A673 (cell line): ENCODE data around the gene MXD1. TPM values are rescaled to one million over a fixed set of nuclear protein-coding genes. Genes with fewer than 3 reads are reported as not detected.
"Not testable (repeated sequence)": the region's sequence is repeated elsewhere in the genome, so short reads cannot be mapped to it uniquely, and the experiment has no call there.

Source experiments
- BruUV-seq: library from RNA; stranded (reverse); fragments of 400-500 nt; replicated peaks from 2 replicates; lab custom pipeline; 2021; lab: Mats Ljungman, UMichigan
- CTCF ChIA-PET: fragments of 300-600 bp; sonication (Branson Sonifier 250); formaldehyde crosslinking; loops from one replicate; lab custom pipeline; 2022; ENCODE audit warnings: antibody characterized with exemption; lab: Charles Lee
- POLR2A ChIA-PET: fragments of 300-600 bp; sonication (Branson Sonifier 250); formaldehyde crosslinking; loops from one replicate; lab custom pipeline; 2022; ENCODE audit warnings: antibody characterized with exemption; ENCODE audit not compliant: low non-redundant PET; lab: Charles Lee
- DNase-seq: peaks from one replicate; pipeline ENCODE4 v3.0.0-alpha.2; 2015; ENCODE audit warnings: low spot score
- H3K27ac ChIP-seq: fragments of 200-600 bp; sonication (generic); 2 replicates; pipeline ENCODE4 v1.5.1; 2016; ENCODE audit warnings: mixed run types, low read depth, mild to moderate bottlenecking, mixed read lengths, antibody characterized with exemption, low read length; ENCODE audit not compliant: poor library complexity, severe bottlenecking
- H3K27me3 ChIP-seq: fragments of 200-600 bp; sonication (generic); replicated peaks from 2 replicates; pipeline ENCODE4 v1.6.1; 2017; ENCODE audit warnings: mixed run types, low read depth, mild to moderate bottlenecking, mixed read lengths, antibody characterized with exemption, low read length; ENCODE audit not compliant: insufficient read depth, poor library complexity
- H3K36me3 ChIP-seq: fragments of 200-600 bp; sonication (generic); 2 replicates; pipeline ENCODE4 v1.6.1; 2016; ENCODE audit warnings: mixed run types, mild to moderate bottlenecking, mixed read lengths, antibody characterized with exemption, low read length; ENCODE audit not compliant: insufficient read depth, poor library complexity, severe bottlenecking
- H3K4me1 ChIP-seq: fragments of 200-600 bp; sonication (generic); 2 replicates; pipeline ENCODE4 v1.6.1; 2017; ENCODE audit warnings: mixed run types, mild to moderate bottlenecking, mixed read lengths, antibody characterized with exemption, low read length; ENCODE audit not compliant: insufficient read depth, poor library complexity, severe bottlenecking
- H3K4me3 ChIP-seq: fragments of 200-600 bp; sonication (generic); 2 replicates; pipeline ENCODE4 v1.5.1; 2016; ENCODE audit warnings: low read depth, mixed run types, mild to moderate bottlenecking, mixed read lengths, low read length; ENCODE audit not compliant: poor library complexity, severe bottlenecking
- H3K9me3 ChIP-seq: fragments of 200-600 bp; sonication (generic); 2 replicates; pipeline ENCODE4 v1.6.1; 2016; ENCODE audit warnings: mixed run types, low read depth, mild to moderate bottlenecking, mixed read lengths, antibody characterized with exemption, low read length; ENCODE audit not compliant: poor library complexity, severe bottlenecking
- EZH2 ChIP-seq: fragments of 200-600 bp; sonication (generic); IDR thresholded peaks from 2 replicates; pipeline ENCODE4 v1.6.1; 2017; ENCODE audit warnings: borderline replicate concordance, low read depth, mild to moderate bottlenecking, mixed read lengths, antibody characterized with exemption, low read length; ENCODE audit not compliant: poor library complexity, severe bottlenecking
- intact Hi-C: fragments of 100-400 bp; cut with micrococcal nuclease; formaldehyde crosslinking; loops from one replicate; pipeline ENCODE4 v1.10.0; 2022; ENCODE audit not compliant: unreplicated experiment
- total RNA-seq: library from RNA; stranded (reverse); gene quantifications from 2 replicates; pipeline ENCODE4 v1.2.3, GENCODE V29; 2021
- TF ChIP-seq, protein P1 (sequence below): fragments of 300-800, 200-600 bp; sonication (generic); conservative IDR thresholded peaks from 2 replicates; pipeline ENCODE4 v1.5.1; 2017; ENCODE audit warnings: low read depth, mild to moderate bottlenecking, antibody characterized with exemption, low read length, moderate library complexity, mixed read lengths

Gene MXD1
- total RNA-seq, 1 experiment from 2014 or later, result 3.7 TPM

DNA sequence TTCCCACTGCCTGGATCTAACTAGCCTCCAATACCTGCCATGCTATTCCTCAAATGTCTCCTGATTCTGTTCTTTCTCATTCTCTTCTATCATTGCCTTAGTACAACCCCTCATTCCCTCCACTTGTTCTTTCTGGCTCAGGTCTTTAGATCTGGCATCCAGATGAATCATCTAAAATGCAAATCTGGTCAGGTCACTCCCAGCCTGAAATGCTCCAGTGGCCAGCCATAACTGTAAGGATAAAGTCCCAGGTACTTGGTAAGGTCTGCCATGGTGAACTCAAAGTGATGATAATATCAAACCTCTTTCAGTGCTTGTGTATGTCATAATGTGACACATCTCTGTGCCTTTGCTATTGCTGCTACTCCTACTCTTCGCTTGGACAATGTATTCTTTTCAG, 24.0 kb upstream of the MXD1 start:
- intact Hi-C loops, result loop anchor here (10.0 kb wide), 1 partner anchor 166 kb away; no protein-coding TSS in a partner anchor
- CTCF ChIA-PET, result no interaction called here
- POLR2A ChIA-PET, result no interaction called here
- Histone ChIP-seq H3K4me1 (no peaks in the 10 kb centered on the region), H3K36me3 (peaks cover 2% of the 10 kb centered on the region), H3K27ac (no peak overlapping the region), H3K9me3 (no peaks in the 10 kb centered on the region), H3K27me3 (no peaks in the 10 kb centered on the region), H3K4me3 (no peak overlapping the region)
- no peak for TF ChIP-seq EZH2
- TF ChIP-seq, protein P1, sequence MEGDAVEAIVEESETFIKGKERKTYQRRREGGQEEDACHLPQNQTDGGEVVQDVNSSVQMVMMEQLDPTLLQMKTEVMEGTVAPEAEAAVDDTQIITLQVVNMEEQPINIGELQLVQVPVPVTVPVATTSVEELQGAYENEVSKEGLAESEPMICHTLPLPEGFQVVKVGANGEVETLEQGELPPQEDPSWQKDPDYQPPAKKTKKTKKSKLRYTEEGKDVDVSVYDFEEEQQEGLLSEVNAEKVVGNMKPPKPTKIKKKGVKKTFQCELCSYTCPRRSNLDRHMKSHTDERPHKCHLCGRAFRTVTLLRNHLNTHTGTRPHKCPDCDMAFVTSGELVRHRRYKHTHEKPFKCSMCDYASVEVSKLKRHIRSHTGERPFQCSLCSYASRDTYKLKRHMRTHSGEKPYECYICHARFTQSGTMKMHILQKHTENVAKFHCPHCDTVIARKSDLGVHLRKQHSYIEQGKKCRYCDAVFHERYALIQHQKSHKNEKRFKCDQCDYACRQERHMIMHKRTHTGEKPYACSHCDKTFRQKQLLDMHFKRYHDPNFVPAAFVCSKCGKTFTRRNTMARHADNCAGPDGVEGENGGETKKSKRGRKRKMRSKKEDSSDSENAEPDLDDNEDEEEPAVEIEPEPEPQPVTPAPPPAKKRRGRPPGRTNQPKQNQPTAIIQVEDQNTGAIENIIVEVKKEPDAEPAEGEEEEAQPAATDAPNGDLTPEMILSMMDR, result no peak
- no peak for DNase-seq
- no TSS peak for BruUV-seq

DNA sequence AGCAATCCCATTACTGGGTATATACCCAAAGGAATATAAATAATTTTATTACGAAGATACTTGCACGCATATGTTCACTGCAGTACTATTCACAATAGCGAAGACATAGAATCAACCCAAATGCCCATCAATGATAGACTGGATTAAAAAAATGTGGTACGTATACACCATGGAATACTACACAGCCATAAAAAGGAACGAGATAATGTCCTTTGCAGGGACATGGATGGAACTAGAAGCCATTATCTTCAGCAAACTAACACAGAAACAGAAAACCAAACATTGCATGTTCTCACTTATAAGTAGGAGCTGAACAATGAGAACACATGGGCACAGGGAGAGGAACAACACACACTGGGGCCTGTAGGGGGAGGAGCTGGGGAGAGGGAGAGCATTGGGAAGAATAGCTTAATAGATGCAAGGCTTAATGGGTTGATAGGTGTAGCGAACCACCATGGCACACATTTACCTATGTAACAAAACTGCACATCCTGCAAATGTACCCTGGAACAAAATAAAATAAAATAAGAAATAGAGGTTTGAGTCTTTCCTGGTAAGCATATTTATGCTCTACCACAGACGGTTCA, 22.0 kb upstream of the MXD1 start:
- Histone ChIP-seq H3K36me3 (peaks cover 21% of the 10 kb centered on the region), H3K4me3 (peak overlapping the region; percentile 69)
- intact Hi-C loops, result loop anchor here (10.0 kb wide), 1 partner anchor 168 kb away; no protein-coding TSS in a partner anchor
- H3K27ac ChIP-seq, H3K9me3 ChIP-seq, H3K4me1 ChIP-seq, BruUV-seq, POLR2A ChIA-PET, H3K27me3 ChIP-seq: not testable (repeated sequence)
- peak; percentile 34 for DNase-seq
- CTCF ChIA-PET, result interaction anchor here (1.8 kb wide), 1 partner anchor 168 kb away, joined by 5 read pairs; no protein-coding TSS in a partner anchor

- H3K27me3 ChIP-seq, result no peaks in the 10 kb centered on the region
- H3K4me1 ChIP-seq, result no peaks in the 10 kb centered on the region
- peak within 1 kb of the TSS; percentile 69 for H3K4me3 ChIP-seq
- H3K9me3 ChIP-seq, result no peaks in the 10 kb centered on the region
- DNase-seq, result peak; percentile 93
- peaks cover 28% of the 10 kb centered on the region for H3K36me3 ChIP-seq
- TF ChIP-seq, protein P1, result no peak
- TF ChIP-seq EZH2, result no peak
- BruUV-seq, result TSS peak; percentile 76
- intact Hi-C loops, result loop anchor here (10.0 kb wide), 1 partner anchor 169 kb away; no protein-coding TSS in a partner anchor
- H3K27ac ChIP-seq, result peak within 1 kb of the TSS; percentile 82
- ChIA-PET POLR2A (interaction anchor here (0.6 kb wide), 1 partner anchor 342 kb away, joined by 3 read pairs; no protein-coding TSS in a partner anchor), CTCF (interaction anchor here (1.8 kb wide), 1 partner anchor 169 kb away, joined by 5 read pairs; no protein-coding TSS in a partner anchor)
These were observed 21.0 kb upstream of the MXD1 start, which contains the start of gene SNRNP27 for GRCh38 chr2:69893684-69894551. Gene SNRNP27 (plus strand): TSS chr2:69893956. CDS start chr2:69893985, 29 bp downstream.

GRCh38 chr2:69894737-69895136, 20.2 kb upstream of the MXD1 start:
- BruUV-seq, H3K9me3 ChIP-seq: not testable (repeated sequence)
- intact Hi-C loops, result loop anchor here (10.0 kb wide), 1 partner anchor 170 kb away; no protein-coding TSS in a partner anchor

More at GRCh38 chr2:69894737-69895136, 20.2 kb upstream of the MXD1 start:
- H3K4me1 ChIP-seq, DNase-seq, H3K27me3 ChIP-seq: not testable (repeated sequence)
- POLR2A ChIA-PET, result interaction anchor here (0.6 kb wide), 1 partner anchor 171 kb away, joined by 8 read pairs; no protein-coding TSS in a partner anchor
- Histone ChIP-seq H3K4me3 (peak overlapping the region; percentile 69), H3K36me3 (peaks cover 36% of the 10 kb centered on the region), H3K27ac (peak overlapping the region; percentile 82)
- CTCF ChIA-PET, result interaction anchor here (1.8 kb wide), 1 partner anchor 170 kb away, joined by 5 read pairs; no protein-coding TSS in a partner anchor
